Keratinocyte (primary cell): Measurements from ENCODE around the gene PIM2.

Experiments
- CTCF ChIP-seq, 3 experiments: IDR thresholded peaks in 1 of 3; conservative IDR thresholded peaks in 1 of 3; optimal IDR thresholded peaks in 1 of 3; 2 replicates in 2 of 3; 3 replicates in 1 of 3; pipeline versions ENCODE3 to v1.5.1; 2011; ENCODE audit warnings: low read length in 3 of 3, mild to moderate bottlenecking in 3 of 3, moderate library complexity in 2 of 3, control low read depth in 1 of 3, inconsistent platforms in 1 of 3; ENCODE audit not compliant: insufficient read depth in 2 of 3; ENCODE audit errors: extremely low read depth in 1 of 3
- EZH2 ChIP-seq: IDR thresholded peaks from one replicate; pipeline ENCODE4 v1.6.1; 2012; ENCODE audit warnings: inconsistent platforms, mild to moderate bottlenecking, low read length, moderate library complexity

DNA sequence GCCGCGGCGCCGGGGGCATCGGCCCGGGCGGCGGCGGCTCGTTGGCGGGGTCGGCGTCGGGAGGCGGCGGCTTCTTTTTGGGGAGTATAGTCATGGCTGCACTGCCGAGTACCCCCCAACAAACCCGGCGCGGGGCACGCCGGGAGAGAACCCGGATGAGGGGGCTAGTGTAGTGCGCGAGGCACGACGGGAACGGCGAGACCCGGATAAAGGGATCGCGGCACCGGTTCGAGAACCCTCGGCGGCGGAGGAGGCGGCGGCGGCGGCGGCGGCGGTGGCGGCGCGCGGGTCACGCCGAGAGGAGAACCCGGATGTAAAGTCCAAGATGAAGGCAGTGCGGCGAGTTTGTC is 38.6 kb upstream of the PIM2 start, which contains the start of gene OTUD5:
- TF ChIP-seq CTCF (optimal IDR thresholded peaks at IDR 0.05 in 1 of 3, IDR thresholded peaks at IDR 0.05 in 1 of 3, conservative IDR thresholded peaks at IDR 0.05 in 1 of 3; ENCODE audit: extremely low read depth in 1 of 3, insufficient read depth in 2 of 3, low read length in 3 of 3), result no peak
- no peak for TF ChIP-seq EZH2
